Suppressor macrophage treated with lipopolysaccharide for 4 hours (primary cell): Measurements from ENCODE around the gene PID1.
"Not testable (repeated sequence)": the region's sequence is repeated elsewhere in the genome, so short reads cannot be mapped to it uniquely, and the experiment has no call there.

ENCODE experiments used
- DNase-seq: peaks from one replicate; pipeline ENCODE4 v3.0.0-alpha.2; 2020

The PID1 gene

GRCh38 chr2:229104025-229104424, 167.1 kb downstream of the PID1 start:
- DNase-seq = no peak

- DNase-seq = no peak
These were observed 169.8 kb downstream of the PID1 start for GRCh38 chr2:229101314-229101713.

- no peak for DNase-seq
These were observed 171.9 kb downstream of the PID1 start for GRCh38 chr2:229099231-229099630.

DNA sequence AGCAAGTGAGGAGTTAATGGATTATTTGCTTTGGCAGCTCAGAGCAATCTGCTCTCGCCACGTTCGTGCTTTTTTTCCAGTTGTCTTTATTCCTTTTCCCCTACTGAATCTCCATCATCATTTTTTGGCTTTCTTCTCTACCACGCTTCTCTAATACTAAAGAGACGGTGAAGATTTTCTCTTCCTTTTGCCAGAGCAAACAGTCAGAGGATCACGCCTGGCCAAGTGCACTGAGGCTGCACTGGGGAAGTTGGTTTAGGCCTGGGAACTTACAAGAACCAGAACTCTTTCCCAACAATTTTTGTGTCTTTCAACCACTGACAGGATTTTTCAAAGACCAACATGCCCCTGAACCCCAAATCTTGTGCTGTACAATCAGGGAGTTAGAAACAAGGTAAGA, 172.3 kb downstream of the PID1 start:
- no peak for DNase-seq

DNA sequence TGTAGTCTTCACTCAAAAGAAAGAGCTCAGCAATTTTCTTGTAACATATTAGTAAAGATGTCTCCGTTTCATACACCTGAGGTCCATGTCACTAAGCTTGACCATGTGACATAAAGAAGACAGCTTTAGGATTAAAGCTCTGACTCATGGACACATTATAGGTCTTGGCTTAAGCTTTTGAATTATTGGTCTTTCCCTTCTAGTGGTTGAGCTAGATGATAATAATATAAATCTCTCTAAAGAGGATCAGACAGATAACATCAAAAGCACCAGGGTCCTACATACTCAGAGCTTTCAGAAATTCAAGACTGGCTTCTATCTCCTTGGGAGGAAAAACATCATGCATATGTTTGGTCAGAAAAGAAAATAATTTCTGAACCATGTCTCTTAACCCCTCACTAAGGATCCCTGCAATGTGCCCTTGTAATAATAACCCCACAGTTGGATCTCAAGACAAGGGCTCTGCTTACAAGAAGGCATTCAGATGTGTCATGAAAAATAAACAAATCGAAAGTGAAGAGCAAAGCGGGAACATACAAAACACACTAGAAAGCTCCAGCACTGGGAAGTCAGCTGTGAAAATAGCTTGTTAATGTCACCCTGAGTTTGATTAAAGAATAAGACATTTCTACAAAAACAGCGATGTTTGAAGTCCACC, 174.5 kb downstream of the PID1 start:
- DNase-seq = no peak

- no peak for DNase-seq
These were observed 175.6 kb downstream of the PID1 start for GRCh38 chr2:229095472-229095871.

DNA sequence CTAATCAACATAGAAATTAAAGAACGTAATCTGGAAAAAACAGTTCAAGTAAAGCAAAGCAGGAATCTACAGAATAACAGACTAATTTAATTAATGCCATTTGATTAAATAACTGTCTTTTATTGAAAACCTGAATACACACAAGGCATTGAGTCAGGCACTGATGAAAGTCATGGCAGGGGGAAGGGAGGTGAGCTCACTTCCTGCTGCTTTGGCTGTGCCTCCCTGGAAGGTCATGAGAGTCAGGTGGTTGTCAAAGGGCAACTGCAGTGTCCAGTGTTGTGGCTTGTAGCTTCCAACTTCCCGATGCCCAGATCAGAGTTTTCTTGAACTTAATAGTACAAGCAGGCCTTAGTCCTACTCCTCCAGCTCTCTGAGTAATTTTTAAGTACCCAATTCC, 180.9 kb downstream of the PID1 start:
- DNase-seq = peak; percentile 18

GRCh38 chr2:229089776-229090175, 181.3 kb downstream of the PID1 start:
- DNase-seq = no peak

DNA sequence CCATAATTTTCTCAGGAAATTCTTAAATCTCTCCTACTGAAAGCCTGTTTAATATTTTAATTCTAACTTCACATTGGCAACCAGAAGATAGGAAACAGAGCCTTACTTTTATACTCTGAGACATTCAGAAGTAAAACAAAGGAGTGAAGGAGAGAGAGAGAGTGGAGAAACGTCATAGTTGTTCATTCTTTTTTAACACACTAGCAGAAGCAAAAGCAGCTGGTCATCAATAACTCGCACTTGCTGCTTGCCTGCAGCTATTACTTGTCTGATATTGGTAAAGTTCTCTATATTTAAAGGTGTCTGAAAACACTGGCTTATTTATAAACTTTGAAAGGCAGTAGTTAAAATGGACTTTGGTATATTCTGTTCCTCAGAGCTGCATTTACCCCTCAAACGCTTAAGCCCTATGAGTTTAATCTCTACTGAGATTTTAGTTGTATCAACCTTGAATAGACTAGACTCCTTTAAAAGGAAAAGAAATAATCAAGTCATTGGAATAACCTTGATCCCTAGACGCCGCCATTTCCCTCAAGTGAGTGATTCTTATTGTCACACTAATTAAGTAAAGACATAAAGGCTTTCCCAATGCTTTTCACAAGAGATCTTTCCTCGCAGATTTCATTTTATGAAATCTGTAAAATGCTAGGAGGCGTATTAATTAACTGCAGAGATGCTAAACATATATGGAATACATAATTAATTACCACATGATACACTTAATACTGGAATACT, 182.0 kb downstream of the PID1 start:
- no peak for DNase-seq

DNA sequence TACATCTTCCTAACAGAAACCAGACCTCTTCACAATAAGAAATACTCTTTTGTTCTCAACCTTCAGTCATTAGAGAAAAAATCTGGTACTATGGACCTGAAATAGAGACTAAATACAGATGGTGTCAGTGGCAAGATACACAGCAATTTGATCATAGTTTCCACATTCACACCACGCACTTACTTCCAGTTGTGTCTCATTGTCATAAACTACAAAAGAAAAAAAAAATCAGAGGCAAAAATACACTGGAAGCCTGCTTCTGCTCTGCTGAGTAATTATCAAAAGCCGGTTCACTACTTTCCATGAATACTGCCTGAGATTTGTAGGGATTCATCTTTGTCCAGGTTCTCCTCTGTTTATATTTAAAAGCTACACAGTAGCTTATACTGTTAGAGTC, 182.6 kb downstream of the PID1 start:
- DNase-seq = no peak

- DNase-seq = no peak
These were observed 183.1 kb downstream of the PID1 start for GRCh38 chr2:229087843-229088516.

GRCh38 chr2:229087267-229087666, 183.8 kb downstream of the PID1 start:
- DNase-seq = no peak

- DNase-seq = no peak
These were observed 185.6 kb downstream of the PID1 start for GRCh38 chr2:229085439-229085838.

GRCh38 chr2:229084447-229084846, 186.6 kb downstream of the PID1 start:
- DNase-seq = no peak

DNA sequence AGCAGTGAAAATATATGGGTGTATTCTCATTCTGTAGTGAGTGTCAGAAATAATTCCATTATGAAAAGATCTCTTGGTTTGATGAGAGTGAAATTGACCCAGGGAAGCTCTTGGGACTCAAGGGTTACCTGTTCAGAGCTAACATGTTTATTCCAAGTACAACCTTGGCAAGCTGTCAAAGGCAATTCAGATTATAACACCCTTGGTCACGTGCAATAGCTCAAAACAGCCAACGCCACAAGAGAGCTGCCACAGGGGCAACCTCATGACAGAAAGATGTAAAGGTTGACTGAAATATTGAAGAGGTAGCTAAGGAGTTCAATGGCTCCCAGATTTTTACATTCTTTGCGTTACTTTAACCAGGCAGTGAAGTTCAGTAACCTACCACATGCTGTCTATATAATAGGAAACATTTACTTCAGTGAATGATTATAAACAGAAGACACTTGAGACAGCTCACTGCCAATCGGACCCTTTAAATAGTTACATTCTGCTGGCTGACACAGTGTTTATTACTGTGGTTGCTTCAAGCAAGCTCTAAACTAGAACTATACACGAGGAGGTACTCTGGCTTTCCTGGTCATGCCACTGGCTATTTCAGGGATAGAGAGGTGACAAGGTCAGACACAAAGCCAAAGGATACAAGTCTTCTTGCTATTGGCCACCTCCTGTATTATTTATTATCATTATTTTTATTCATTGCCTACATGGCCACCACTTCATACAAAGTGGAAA, 187.3 kb downstream of the PID1 start:
- no peak for DNase-seq

- DNase-seq = peak; percentile 18
These were observed 189.7 kb downstream of the PID1 start for GRCh38 chr2:229081411-229081810.

GRCh38 chr2:229080172-229080571, 190.9 kb downstream of the PID1 start:
- DNase-seq = no peak

- not testable (repeated sequence) for DNase-seq
These were observed 194.2 kb downstream of the PID1 start for GRCh38 chr2:229076886-229077285.

- DNase-seq = no peak
These were observed 197.2 kb downstream of the PID1 start for GRCh38 chr2:229073935-229074334.

DNA sequence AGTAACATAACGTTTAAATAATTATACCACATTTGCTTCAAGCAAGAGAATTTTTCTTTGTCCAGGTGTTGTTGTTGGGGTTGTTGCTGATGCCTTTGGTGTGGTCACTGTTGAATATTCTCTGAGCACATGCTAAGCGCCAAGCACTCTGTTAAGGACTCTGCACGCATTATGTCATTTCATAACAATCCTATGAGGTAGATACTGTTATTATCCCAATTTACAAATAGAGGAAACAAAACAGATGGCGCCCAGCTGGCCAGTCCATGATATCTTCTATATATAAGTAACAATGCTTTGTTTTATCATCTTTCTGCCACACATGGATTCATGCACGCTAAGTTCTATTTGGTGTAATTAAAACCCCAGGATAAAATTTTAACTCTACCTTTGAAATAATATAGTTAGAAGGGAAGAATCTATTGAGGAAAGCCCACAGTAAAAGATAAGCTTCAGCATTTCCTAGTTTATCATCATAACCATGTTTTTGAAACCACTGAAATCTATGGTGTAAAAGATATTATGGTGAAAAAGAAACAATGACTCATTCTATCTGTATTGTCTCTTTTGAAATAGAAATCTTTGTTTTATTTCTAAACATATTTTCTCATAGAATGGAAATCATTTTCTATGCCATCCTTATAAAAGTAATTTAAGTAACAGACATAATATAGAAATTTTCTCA, 199.7 kb downstream of the PID1 start:
- no peak for DNase-seq

- no peak for DNase-seq
These were observed 204.9 kb downstream of the PID1 start for GRCh38 chr2:229066121-229066715.

- DNase-seq = no peak
These were observed 206.3 kb downstream of the PID1 start for GRCh38 chr2:229064749-229065148.
